GM12878 (cell line): ENCODE data around the gene SDK2. TPM values are rescaled to one million over a fixed set of nuclear protein-coding genes. Genes with fewer than 3 reads are reported as not detected.

Experiments used
- ATAC-seq: fragments of 200-7000 bp; cut with Tn5 transposase; 3 replicates; pipeline ENCODE4 v1.9.1; 2020; ENCODE audit warnings: mild to moderate bottlenecking, moderate library complexity
- BruUV-seq: library from RNA; stranded (reverse); fragments of 400-500 nt; replicated peaks from 2 replicates; lab custom pipeline; 2021; lab: Mats Ljungman, UMichigan
- CTCF ChIA-PET: fragments of 300-600 bp; sonication (Branson Sonifier 250); formaldehyde crosslinking; extraction: SDS; loops from one replicate; lab custom pipeline; 2021; ENCODE audit warnings: inconsistent platforms; lab: Yijun Ruan, JAX
- POLR2A ChIA-PET: fragments of 350-600 bp; formaldehyde crosslinking; extraction: SDS; loops from one replicate; lab custom pipeline; 2021; ENCODE audit warnings: inconsistent platforms; lab: Charles Lee
- RAD21 ChIA-PET: fragments of 300-600 bp; sonication (Branson Sonifier 250); formaldehyde crosslinking; loops from one replicate; lab custom pipeline; 2023; ENCODE audit warnings: antibody characterized with exemption; ENCODE audit not compliant: unreplicated experiment; lab: Charles Lee
- SMC1A ChIA-PET: fragments of 300-600 bp; sonication (Branson Sonifier 250); formaldehyde crosslinking; loops from one replicate; lab custom pipeline; 2023; ENCODE audit not compliant: unreplicated experiment, uncharacterized antibody; lab: Charles Lee
- DNase-seq: peaks from one replicate; pipeline ENCODE4 v3.0.0-alpha.2; 2011; ENCODE audit warnings: low read depth, low spot score
- FAIRE-seq: peaks from 3 replicates; lab custom pipeline; 2011; peaks lifted over from hg19 to GRCh38; lab: Jason Lieb, UNC
- H2AFZ ChIP-seq: 2 replicates; pipeline ENCODE4 v1.6.0; 2011; ENCODE audit warnings: low read depth, low read length, control low read depth; ENCODE audit not compliant: control insufficient read depth
- H3K27ac ChIP-seq: 2 replicates; pipeline ENCODE4 v1.5.1; 2011; ENCODE audit warnings: control low read depth; ENCODE audit not compliant: control insufficient read depth, insufficient read depth
- H3K27me3 ChIP-seq, 2 experiments: replicated peaks in 1 of 2; 2 replicates each; pipeline versions ENCODE4 v1.6.0 to v1.6.1; 2011; ENCODE audit warnings: low read length in 1 of 2; ENCODE audit not compliant: control insufficient read depth in 2 of 2, insufficient read depth in 2 of 2
- H3K36me3 ChIP-seq, 2 experiments: 2 replicates each; pipeline ENCODE4 v1.5.1; 2011; ENCODE audit warnings: low read length in 1 of 2; ENCODE audit not compliant: control insufficient read depth in 2 of 2, insufficient read depth in 2 of 2
- H3K4me1 ChIP-seq: 2 replicates; pipeline ENCODE4 v1.6.1; 2011; ENCODE audit warnings: mild to moderate bottlenecking, low read length, moderate library complexity, mixed read lengths; ENCODE audit not compliant: control insufficient read depth, insufficient read depth
- H3K4me2 ChIP-seq: 2 replicates; pipeline ENCODE4 v1.6.0; 2011; ENCODE audit warnings: control low read depth; ENCODE audit not compliant: control insufficient read depth, insufficient read depth
- H3K4me3 ChIP-seq: fragments of 200-600 bp; sonication (generic); 2 replicates; pipeline ENCODE4 v1.5.1; 2016
- H3K79me2 ChIP-seq: 2 replicates; pipeline ENCODE4 v1.6.0; 2011; ENCODE audit warnings: low read length; ENCODE audit not compliant: control insufficient read depth, insufficient read depth
- H3K9ac ChIP-seq: 2 replicates; pipeline ENCODE4 v1.8.0; 2011; ENCODE audit warnings: low read length, control low read depth, mixed read lengths; ENCODE audit not compliant: control insufficient read depth, insufficient read depth
- H3K9me3 ChIP-seq: replicated peaks from 3 replicates; pipeline ENCODE4 v1.5.1; 2011; ENCODE audit warnings: mild to moderate bottlenecking, low read length; ENCODE audit not compliant: control insufficient read depth, insufficient read depth
- H4K20me1 ChIP-seq: 2 replicates; pipeline ENCODE4 v1.6.0; 2011; ENCODE audit not compliant: control insufficient read depth, insufficient read depth
- ASH2L ChIP-seq: fragments of 300-600, 200-600 bp; sonication (generic); IDR thresholded peaks from 2 replicates; pipeline ENCODE4 v1.6.1; 2017; ENCODE audit warnings: low read depth, mild to moderate bottlenecking, borderline replicate concordance
- CHD4 ChIP-seq: fragments of 200-600 bp; sonication (generic); IDR thresholded peaks from 2 replicates; pipeline ENCODE4 v1.6.1; 2016; ENCODE audit warnings: mild to moderate bottlenecking
- DPF2 ChIP-seq: fragments of 450-650 bp; IDR thresholded peaks from 2 replicates; pipeline ENCODE4 v1.6.1; 2017; ENCODE audit warnings: mild to moderate bottlenecking
- EZH2 ChIP-seq: IDR thresholded peaks from 2 replicates; pipeline ENCODE4 v1.6.1; 2012; ENCODE audit warnings: low read depth, mild to moderate bottlenecking, control low read depth, inconsistent platforms, low read length, borderline replicate concordance; ENCODE audit not compliant: control insufficient read depth
- FOXK2 ChIP-seq: fragments of 450-650 bp; IDR thresholded peaks from 2 replicates; pipeline ENCODE4 v1.6.1; 2017; ENCODE audit warnings: mild to moderate bottlenecking, moderate library complexity
- FOXM1 ChIP-seq: IDR thresholded peaks from 2 replicates; pipeline ENCODE4 v1.6.1; 2012; ENCODE audit warnings: low read depth, mild to moderate bottlenecking, inconsistent platforms, low read length, moderate library complexity
- IRF4 ChIP-seq: IDR thresholded peaks from 2 replicates; pipeline ENCODE4 v1.6.1; 2011; ENCODE audit warnings: low read depth, low read length
- NFYB ChIP-seq: IDR thresholded peaks from 2 replicates; pipeline ENCODE4 v1.6.1; 2011; ENCODE audit warnings: low read depth, mild to moderate bottlenecking, low read length, improper control_type of control experiment, moderate library complexity; ENCODE audit not compliant: insufficient read depth
- NR2C1 ChIP-seq: fragments of 450-650 bp; IDR thresholded peaks from 2 replicates; pipeline ENCODE4 v1.6.1; 2017; ENCODE audit warnings: antibody characterized with exemption, mild to moderate bottlenecking, moderate library complexity
- SMAD1 ChIP-seq: fragments of 450-650 bp; IDR thresholded peaks from 2 replicates; pipeline ENCODE4 v1.6.1; 2018; ENCODE audit warnings: mild to moderate bottlenecking, low read depth; ENCODE audit not compliant: partially characterized antibody
- SMARCA5 ChIP-seq: fragments of 450-650 bp; IDR thresholded peaks from 2 replicates; pipeline ENCODE4 v1.6.1; 2017; ENCODE audit warnings: mild to moderate bottlenecking
- SMC3 ChIP-seq: IDR thresholded peaks from 2 replicates; pipeline ENCODE4 v1.6.1; 2011; ENCODE audit warnings: low read length, improper control_type of control experiment, borderline replicate concordance
- STAT1 ChIP-seq: fragments of 450-650 bp; conservative IDR thresholded peaks from 2 replicates; pipeline ENCODE4 v1.6.1; 2014; ENCODE audit warnings: antibody characterized with exemption, mild to moderate bottlenecking
- ZNF207 ChIP-seq: fragments of 450-650 bp; IDR thresholded peaks from 2 replicates; pipeline ENCODE4 v1.6.1; 2014; ENCODE audit warnings: antibody characterized with exemption, mild to moderate bottlenecking, borderline replicate concordance
- ZNF217 ChIP-seq: fragments of 450-650 bp; IDR thresholded peaks from 2 replicates; pipeline ENCODE4 v1.6.1; 2017; ENCODE audit warnings: antibody characterized with exemption, mild to moderate bottlenecking
- WGBS: methylation state at CpG from one replicate; pipeline ENCODE4 v1.1.6; 2016; ENCODE audit warnings: low lambda C conversion rate; ENCODE audit not compliant: insufficient replicate concordance, insufficient coverage; ENCODE audit errors: missing lambda C conversion rate; 5-methylcytosine and 5-hydroxymethylcytosine counted together
- in situ Hi-C: fragments of 300-500 bp; cut with MboI; formaldehyde crosslinking; loops from 9 replicates; pipeline ENCODE4 v1.14.3; 2018; ENCODE audit warnings: mixed read lengths
- intact Hi-C: fragments of 100-400 bp; cut with micrococcal nuclease; formaldehyde crosslinking; loops from one replicate; pipeline ENCODE4 v1.14.2; 2022; ENCODE audit not compliant: unreplicated experiment
- polyA plus RNA-seq, 11 experiments: library from polyadenylated mRNA; depleted of rRNA in 4 of 11; unstranded in 6 of 11; stranded (reverse) in 5 of 11; fragments of >200 nt; fragmentation: Nextera tagmentation in 4 of 11; fragmentation: Illumina TruSeq in 1 of 11; extraction: Ambion mirVana in 4 of 11; extraction: Trizol in 1 of 11; gene quantifications; 1 replicate in 1 of 11; 2 replicates in 10 of 11; pipeline versions ENCODE4 v1.2.1 to v1.2.3, GENCODE V29; 2011 to 2016; ENCODE audit warnings: inconsistent platforms in 2 of 11, missing spikeins in 2 of 11, low read depth in 1 of 11
- total RNA-seq, 4 experiments: library from RNA; depleted of rRNA in 3 of 4; stranded (reverse); fragments of >200 nt in 3 of 4; fragmentation: Illumina TruSeq in 1 of 4; extraction: Trizol in 1 of 4; gene quantifications; 2 replicates each; pipeline versions ENCODE4 v1.2.1 to v1.2.3, GENCODE V29; 2013 to 2021

The SDK2 gene
- total and polyA plus RNA-seq, 10 of the 15 experiments (the other 5 are each of a cell fraction or from before 2014, with no cell fraction given), result 0.03 to 0.08 (median 0.03) TPM; not detected in 7

DNA sequence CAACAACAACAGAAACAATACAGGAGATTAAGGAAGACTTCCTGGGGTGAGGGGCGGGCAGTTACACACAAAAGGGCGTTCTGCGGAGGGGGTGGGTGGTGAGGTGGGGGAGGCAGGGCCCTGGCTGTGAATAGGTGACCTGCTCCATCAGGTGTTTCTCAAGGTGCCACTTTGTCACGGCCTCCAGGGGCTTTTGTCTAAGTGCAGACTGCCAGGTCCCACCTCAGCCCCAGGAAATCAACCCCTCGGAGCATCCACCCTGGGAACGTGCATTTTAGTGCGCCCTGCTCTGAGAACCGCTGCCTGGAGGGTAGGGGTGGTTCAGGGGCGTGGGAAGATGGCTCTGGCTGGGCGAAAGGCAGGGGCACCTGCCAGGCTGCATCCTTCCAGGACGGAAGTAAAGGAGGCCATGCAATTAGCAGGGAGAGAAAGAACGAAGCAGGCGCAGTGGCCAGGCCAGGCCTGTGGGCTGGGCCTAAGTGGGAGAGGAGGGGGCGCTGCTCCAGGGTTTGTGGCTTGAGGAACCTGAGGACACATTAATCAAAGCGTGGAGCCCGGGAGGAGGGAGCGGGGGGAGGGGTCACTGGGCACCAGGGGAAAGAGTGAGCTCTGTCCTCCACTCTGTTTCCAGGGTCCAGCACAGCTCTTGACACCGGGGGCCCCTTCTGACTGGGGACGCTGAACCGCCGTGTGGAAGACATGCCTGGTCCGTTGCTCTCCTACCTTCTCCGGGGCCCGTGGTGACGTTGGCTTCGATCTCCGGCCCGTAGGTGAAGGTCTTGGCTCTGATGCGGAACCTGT lies 283.1 kb downstream of the SDK2 start:
- Histone ChIP-seq H3K9ac (no peak overlapping the region), H2AFZ (no peak overlapping the region), H3K36me3 (no peaks in the 10 kb centered on the region), H3K9me3 (no peaks in the 10 kb centered on the region), H3K4me1 (no peaks in the 10 kb centered on the region), H3K79me2 (no peaks in the 10 kb centered on the region), H3K27ac (no peak overlapping the region), H4K20me1 (no peaks in the 10 kb centered on the region), H3K27me3 (no peaks in the 10 kb centered on the region; a peak in 1 of 4 replicates), H3K4me3 (no peak overlapping the region), H3K4me2 (no peak overlapping the region)
- ATAC-seq, result no peak
- CTCF ChIA-PET, result interaction anchor here (0.9 to 17.4 kb wide), 3 partner anchors 110 to 634 kb away, joined by 4 to 365 read pairs (median 8); no protein-coding TSS in a partner anchor
- in situ Hi-C loops (no loop called here), intact Hi-C loops (no loop called here)
- no peak for FAIRE-seq
- SMC1A ChIA-PET, result no interaction called here
- 48% methylated on average over 27 of the region's 29 CpGs for WGBS
- POLR2A ChIA-PET, result interaction anchor here (0.7 to 1.2 kb wide), 2 partner anchors 48 to 1719 kb away, joined by 7 to 9 read pairs; no protein-coding TSS in a partner anchor
- TF ChIP-seq FOXK2 (no peak), NFYB (no peak), SMC3 (no peak), NR2C1 (no peak), ZNF217 (no peak), DPF2 (no peak), CHD4 (no peak), FOXM1 (no peak), SMARCA5 (no peak), IRF4 (no peak), STAT1 (no peak), EZH2 (no peak), SMAD1 (no peak), ASH2L (no peak), ZNF207 (no peak)
- no peak for DNase-seq
- BruUV-seq, result no TSS peak
- RAD21 ChIA-PET, result interaction anchor here (0.7 kb wide), 1 partner anchor 343 kb away, joined by 3 read pairs; no protein-coding TSS in a partner anchor
